ENCODE data around the gene GAGE1.
A peak's percentile ranks its signal among the peaks of the same experiment; 100 is the strongest.
"Not testable (repeated sequence)": the region's sequence is repeated elsewhere in the genome, so short reads cannot be mapped to it uniquely, and the experiment has no call there.

GAGE1 gene

GRCh38 chrX:49598720-49599119 lies at the start of gene GAGE1:
TSS of gene GAGE1 (plus strand) at chrX:49599020. CDS start at chrX:49600175, 1,155 bp downstream.
- not testable (repeated sequence) for DNase-seq (ENCODE audit: low spot score)

GRCh38 chrX:49550989-49551388 lies 47.8 kb upstream of the GAGE1 start, which contains the start of gene GAGE12E:
TSS of gene GAGE12E (plus strand) at chrX:49551289. CDS start at chrX:49552444, 1,155 bp downstream.
- DNase-seq (ENCODE audit: low spot score), result not testable (repeated sequence)

- DNase-seq (ENCODE audit: low spot score), result not testable (repeated sequence)
Measured at GRCh38 chrX:49560542-49560941, 38.3 kb upstream of the GAGE1 start, which contains the start of gene GAGE12F. TSS of gene GAGE12F (plus strand) at chrX:49560842. CDS start at chrX:49561997, 1,155 bp downstream.

GRCh38 chrX:49568728-49569127 lies 30.1 kb upstream of the GAGE1 start:
- not testable (repeated sequence) for DNase-seq (ENCODE audit: low spot score)

- not testable (repeated sequence) for DNase-seq (ENCODE audit: low spot score)
Measured at GRCh38 chrX:49569152-49569551, 29.7 kb upstream of the GAGE1 start.

GRCh38 chrX:49570100-49570499 lies 28.7 kb upstream of the GAGE1 start, which contains the start of gene GAGE12G:
TSS of gene GAGE12G (plus strand) at chrX:49570400. CDS start at chrX:49571555, 1,155 bp downstream.
- not testable (repeated sequence) for DNase-seq (ENCODE audit: low spot score)

DNA sequence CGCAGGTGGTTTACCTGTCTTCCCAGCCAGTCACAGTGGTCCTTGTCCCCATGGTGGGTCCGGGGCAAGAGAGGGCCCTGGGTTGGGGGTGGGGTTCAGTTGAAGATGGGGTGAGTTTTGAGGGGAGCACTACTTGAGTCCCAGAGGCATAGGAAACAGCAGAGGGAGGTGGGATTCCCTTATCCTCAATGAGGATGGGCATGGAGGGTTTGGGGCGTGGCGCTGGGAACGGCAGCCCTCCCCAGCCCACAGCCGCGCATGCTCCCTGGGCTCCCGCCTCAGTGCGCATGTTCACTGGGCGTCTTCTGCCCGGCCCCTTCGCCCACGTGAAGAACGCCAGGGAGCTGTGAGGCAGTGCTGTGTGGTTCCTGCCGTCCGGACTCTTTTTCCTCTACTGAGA lies 19.2 kb upstream of the GAGE1 start, which contains the start of gene GAGE12H:
TSS of gene GAGE12H (plus strand) at position 301 of the 400 bp plus-strand sequence. CDS start 1,155 bp downstream, outside the sequence.
- DNase-seq (ENCODE audit: low spot score), result not testable (repeated sequence)

DNA sequence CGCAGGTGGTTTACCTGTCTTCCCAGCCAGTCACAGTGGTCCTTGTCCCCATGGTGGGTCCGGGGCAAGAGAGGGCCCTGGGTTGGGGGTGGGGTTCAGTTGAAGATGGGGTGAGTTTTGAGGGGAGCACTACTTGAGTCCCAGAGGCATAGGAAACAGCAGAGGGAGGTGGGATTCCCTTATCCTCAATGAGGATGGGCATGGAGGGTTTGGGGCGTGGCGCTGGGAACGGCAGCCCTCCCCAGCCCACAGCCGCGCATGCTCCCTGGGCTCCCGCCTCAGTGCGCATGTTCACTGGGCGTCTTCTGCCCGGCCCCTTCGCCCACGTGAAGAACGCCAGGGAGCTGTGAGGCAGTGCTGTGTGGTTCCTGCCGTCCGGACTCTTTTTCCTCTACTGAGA lies 9.6 kb upstream of the GAGE1 start, which contains the start of gene GAGE2A:
TSS of gene GAGE2A (plus strand) at position 301 of the 400 bp plus-strand sequence. CDS start 1,155 bp downstream, outside the sequence.
- not testable (repeated sequence) for DNase-seq (ENCODE audit: low spot score)

DNA sequence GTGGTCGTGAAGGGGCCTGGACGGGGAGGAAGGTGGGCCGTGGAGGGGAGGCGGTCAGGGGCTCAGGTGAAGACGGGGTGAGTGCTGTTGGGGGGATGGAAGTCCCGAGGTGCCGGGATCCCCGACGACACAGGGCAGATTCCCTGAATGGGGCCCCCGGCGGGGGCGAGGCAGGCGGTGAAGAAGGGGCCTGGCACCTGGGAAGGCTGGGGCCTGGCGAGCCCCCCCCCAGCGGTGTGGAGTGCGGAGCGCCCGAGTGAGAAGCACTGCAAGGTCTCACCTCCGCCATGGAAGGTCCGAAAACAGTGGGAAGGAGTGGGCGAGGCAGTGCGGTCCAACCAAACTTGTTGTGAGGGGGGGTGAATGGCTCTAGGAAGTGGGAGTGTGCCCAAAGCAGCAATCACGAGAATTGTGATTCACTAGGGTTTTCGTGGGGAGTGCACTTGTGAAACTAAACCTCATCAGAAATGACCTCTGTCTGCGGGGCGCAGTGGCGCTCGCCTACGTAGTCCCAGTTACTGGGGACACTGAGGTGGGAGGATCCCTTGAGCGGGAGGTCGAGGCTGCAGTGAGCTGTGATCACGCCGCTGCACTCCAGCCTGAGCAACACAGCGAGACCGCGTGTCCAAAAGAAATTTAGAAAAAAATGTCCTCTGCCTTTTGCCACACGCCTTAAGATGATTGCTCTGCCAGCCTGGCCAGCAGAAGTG lies 8.9 kb upstream of the GAGE1 start:
- DNase-seq (ENCODE audit: low spot score), result not testable (repeated sequence)

DNA sequence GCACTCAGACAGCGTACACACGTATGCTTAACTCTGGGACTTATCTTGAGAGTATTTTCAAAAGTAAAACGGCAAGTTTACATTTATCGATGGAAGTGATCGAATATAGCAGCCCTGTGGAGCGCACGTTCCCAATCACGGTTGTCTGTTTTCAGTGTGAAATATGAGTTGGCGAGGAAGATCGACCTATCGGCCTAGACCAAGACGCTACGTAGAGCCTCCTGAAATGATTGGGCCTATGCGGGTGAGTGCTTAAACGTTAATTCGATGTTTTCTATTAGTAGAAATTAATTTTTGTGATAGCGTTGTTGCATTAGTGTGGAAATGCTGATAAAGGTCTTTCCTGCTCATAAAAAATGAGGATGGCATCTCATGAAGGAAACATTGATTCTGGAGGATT lies 8.3 kb upstream of the GAGE1 start:
- not testable (repeated sequence) for DNase-seq (ENCODE audit: low spot score)

DNA sequence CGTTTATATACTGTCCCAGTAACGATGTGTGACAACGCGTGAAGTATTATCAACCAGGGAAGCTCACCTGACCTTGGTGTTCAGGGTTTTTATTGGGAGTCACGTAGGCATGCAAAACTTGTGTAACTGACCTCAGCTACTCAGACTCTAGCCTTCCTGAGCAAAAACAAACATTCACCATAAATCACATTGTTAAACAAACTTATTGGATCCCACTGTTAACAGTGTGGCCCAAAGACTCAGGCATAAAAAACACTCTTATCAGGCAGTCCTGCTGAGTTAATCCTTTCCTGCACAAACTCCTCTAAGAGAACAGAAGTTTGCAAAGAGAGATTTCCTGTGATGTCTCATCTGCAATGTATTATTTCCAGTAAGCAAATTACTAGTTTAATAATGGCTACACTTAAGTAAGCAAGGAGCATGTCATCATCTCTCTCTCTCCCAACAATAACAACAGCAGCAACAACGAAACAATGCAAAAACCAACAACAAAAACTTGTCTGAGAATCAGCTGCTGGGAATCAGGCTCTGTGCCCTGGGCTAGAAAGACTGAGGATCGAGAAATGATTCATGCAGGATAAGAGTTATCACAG lies 12.0 kb downstream of the GAGE1 start:
- DNase-seq (ENCODE audit: low spot score), result no peak

DNA sequence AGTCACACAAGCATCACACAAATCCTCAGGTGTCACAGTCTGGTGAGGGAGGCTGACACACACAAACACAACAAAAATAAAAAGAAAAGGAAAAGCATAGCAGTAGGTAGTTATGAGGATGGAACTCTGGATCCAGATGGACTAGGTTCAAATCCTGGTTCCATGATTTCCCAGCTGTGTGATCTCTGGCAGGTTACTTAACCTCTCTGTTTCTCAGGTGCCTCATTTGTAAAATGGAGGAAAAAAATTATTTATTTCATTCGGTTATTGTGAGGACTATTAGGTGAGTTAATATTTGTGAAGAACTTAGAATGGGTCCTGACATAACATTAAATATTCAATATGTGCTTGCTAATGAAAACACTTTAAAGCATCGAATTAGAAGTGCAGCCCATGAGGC lies 19.8 kb downstream of the GAGE1 start:
- no peak for DNase-seq (ENCODE audit: low spot score)

DNA sequence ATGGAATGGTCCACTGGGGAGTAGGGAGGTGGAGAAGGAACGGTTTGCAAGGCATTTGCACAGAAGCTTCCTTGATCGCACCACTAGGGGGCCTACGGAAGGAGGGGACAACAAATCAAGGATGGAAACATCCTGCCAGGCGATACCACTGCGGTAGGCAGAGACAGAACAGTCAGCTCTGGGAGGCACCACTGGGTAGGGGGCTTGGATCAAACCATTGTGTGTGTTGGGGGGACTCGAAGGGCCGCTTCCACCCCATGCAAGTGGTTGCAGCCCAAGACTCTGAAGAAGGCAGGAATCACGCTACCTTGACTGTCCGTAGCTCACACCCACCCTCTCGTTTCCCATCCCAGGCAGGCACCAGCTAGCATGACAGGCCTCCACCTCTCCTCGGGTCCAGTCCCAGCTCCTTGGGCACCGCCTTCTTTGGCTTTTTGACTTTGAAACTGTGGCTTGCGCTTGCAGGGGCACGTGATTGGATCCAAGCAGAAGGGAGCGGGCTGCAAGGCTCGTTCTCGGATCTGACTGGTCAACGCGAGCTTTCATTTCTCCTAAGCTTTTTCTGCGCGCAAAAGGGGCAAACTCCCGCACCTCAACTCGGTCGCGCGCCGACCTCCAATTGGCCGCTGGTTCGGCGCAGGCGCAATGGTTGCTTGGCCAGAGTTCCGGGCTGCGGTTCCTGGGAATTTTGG lies 28.4 kb downstream of the GAGE1 start:
- peak; percentile 10 for DNase-seq (ENCODE audit: low spot score)

- no peak for DNase-seq (ENCODE audit: low spot score)
Measured at GRCh38 chrX:49644991-49645637, 46.3 kb downstream of the GAGE1 start.

DNA sequence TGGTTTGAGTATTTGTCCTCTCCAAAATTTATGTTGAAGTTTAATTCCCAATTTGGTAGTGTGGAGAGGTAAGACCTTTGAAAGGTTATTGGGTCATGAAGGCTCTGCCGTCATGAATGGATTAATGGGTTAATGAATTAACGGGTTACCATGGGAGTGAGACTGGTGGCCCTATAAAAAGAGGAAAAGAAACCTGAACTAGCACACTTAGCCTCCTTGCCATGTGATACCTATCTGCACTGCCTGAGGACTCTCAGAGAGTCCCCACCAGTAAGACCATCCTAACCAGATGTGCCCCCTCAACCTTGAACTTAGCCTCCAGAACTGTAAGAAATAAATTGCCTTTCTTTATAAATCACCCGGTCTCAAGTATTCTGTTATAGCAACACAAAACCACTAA lies 57.7 kb downstream of the GAGE1 start:
- DNase-seq (ENCODE audit: low spot score), result no peak

All from AG20443 (cell line).